HG02678 (cell line): ENCODE data around the gene NEUROG3.
"Not testable (repeated sequence)": the region's sequence is repeated elsewhere in the genome, so short reads cannot be mapped to it uniquely, and the experiment has no call there.

Experiments used
- ATAC-seq: cut with Tn5 transposase; IDR thresholded peaks from one replicate; pipeline ENCODE4 v1.9.1; 2021; ENCODE audit warnings: mild to moderate bottlenecking, moderate library complexity; ENCODE audit not compliant: unreplicated experiment

The NEUROG3 gene

DNA sequence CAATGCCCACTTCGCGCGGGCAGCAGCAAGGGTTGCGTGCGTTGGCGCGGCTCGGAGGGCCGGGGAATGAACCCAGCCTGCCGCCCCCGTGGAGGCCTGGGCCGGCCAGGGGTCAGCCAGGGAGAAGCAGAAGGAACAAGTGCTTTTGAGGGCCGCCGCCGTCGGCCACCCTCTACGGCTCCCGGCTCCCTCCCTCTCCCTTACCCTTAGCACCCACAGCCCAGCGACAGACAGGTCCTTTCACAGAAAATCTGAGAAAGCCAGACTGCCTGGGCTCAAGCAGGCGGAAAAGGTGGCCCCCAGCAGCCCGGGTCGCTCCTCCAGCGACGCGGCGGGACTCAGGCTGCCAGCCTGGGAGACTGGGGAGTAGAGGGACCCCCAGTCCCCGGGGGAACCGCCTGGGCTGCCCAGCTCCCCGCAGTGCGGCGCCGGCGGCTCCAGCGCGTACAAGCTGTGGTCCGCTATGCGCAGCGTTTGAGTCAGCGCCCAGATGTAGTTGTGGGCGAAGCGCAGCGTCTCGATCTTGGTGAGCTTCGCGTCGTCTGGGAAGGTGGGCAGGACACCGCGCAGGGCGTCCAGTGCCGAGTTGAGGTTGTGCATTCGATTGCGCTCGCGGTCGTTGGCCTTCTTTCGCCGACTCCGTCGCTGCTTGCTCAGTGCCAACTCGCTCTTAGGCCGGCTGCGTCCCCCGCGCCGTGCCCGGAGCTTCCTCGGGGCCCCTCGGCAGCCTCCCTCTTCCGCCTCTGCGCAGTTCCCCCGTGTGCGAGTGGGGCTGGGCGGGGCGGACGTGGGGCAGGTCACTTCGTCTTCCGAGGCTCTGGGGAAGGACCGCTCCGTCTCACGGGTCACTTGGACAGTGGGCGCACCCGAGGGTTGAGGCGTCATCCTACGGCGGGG is 815 bp downstream of the NEUROG3 start:
- no peak for ATAC-seq

DNA sequence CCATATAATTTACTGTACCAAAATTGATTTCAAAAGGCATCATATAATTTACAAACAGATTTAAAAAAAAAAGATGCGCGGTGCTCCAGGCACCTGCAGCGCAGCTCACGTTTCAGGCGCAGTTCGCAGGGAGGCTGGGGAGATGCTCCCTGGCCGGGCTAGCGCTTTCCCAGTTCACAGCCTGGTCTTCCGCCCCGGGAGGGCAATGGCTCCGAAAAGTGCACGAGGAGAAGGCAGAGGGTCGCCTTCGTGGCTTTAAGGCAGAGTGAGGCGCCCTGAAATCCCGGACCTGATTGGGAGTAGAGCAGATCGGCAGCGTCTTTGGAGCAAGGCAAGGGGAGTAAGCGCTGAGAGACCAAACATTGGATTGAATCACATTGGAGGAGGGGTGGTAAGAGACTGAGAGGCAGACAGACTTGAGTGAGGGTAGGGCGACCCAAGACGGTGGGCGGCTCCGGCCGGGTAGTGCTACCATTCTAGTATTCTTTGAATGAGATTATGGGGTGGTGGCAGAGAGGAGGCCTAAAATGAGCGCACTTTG is 1.5 kb downstream of the NEUROG3 start:
- ATAC-seq, result no peak

DNA sequence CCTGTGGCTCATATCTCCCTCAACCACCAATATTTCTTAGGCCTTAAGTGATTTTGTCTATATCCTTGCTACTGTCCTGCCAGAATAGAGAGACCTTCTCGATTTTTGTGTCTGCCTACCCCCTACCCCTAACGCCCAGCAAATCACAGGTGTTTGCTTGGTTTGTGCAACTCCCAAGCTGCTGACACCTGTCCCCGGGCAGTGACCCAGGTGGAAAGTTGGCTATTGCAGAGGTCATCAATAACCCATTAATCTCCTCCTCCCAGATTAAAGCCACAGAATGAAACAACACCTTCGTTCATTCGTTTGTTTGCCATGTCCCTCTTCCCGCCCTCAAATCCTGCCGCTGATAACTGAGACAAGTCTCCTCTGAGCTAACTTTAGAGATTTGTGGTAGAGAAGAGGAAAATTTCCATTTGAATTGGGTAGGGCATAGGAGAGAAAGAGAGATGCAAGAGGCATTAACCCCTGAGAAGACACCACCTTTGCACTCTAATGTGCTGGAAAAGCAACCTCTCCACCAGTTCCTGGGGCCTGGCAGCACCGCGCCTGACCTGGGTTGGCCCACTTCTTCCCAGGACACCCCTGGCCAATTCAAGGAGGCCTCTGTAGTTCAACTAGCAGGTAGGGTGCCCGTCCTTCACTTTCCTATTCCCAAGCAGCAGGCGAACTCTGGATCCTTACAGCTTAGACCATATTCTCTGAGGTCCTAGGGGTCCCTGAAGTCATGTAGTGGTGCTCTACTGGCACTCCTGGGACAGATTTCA is 3.0 kb downstream of the NEUROG3 start:
- no peak for ATAC-seq

DNA sequence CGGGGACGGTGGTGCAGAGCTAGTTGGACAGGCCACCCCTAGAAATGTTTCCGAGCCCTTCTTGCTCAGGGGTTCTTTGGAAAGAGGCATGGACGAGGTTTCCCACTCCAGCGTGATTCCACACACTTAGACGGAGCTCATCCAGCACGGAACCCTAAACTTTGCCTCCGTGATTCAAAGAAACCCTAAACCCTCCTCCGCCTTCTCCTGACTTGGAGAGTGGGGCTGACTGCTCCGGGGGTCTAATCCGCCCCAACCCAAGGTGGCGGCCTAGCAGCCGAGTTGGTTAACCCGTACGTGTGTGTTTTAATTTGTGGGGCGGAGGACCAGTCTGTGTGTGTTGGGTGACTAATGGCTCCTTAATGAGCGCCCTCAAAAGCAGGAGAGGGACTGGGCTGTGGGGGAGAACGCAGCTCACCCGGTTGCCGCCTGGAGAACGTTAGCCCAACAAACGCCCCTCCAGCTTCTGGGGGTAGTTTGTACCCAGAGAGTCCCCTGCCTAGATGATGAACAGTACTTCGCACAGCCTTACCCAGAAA is 3.8 kb downstream of the NEUROG3 start:
- ATAC-seq, result no peak

DNA sequence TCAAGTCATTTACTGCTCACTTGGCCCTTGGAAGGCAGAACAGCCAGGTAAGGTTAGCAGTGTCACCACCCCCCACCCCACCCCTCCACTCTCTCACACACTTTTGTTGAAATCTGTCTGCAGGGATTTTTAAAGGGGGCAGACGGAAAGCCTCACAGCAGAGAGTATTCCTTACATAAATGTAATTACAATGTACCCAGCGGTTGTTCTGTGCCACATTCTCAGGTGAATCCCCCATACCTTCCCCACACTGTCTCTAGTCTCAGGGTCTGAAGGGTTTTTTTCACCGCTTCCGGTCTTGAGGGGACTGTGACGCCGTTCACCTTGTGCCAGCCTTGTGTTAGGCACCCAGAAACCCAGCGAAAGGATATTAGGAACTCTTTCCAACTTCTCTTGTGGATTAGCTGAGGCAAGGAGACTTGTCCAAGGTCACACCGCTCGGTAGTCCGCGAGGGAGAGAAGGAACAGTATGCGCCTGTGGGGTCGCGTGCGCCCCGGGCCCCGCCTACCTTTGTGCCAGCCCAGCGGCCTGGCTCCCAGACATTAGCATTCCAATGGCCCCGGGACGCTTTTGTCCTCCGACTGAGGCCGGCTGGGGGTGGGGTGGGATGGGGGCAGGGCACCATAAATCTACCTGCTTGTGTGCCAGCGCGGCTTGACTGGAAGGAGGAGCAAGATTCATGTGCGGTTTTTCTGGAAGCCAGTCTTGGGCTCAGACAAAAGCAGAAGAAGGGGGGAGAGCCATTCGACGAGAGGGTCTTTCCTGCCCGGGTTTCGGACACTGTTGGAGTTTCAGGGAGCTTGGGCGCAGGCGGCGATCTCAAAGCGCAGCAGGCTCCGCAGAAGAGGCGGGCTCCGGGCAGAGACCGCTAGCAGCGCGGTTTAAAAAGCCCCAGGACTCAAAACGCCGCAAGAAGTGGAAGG is 4.5 kb downstream of the NEUROG3 start:
- no peak for ATAC-seq

DNA sequence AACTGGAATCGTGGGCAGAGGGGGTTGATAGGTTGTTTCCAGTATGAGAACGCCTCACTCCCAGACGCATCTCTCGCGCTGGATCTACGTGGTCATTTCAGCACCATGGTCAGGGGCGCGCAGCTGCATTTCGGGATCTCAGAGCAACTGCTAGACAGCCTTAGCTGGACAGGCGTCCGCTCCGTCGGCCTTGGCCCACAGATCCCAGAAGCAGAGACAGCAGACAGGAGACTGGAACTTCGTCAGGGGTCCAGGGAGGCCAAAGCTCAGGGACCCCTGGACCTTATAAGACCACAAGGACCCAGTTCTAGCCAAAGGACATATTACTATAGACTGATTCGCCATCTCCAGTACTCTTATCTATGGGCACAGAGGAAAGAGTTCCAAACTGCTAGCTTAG is 5.3 kb downstream of the NEUROG3 start:
- ATAC-seq, result no peak

DNA sequence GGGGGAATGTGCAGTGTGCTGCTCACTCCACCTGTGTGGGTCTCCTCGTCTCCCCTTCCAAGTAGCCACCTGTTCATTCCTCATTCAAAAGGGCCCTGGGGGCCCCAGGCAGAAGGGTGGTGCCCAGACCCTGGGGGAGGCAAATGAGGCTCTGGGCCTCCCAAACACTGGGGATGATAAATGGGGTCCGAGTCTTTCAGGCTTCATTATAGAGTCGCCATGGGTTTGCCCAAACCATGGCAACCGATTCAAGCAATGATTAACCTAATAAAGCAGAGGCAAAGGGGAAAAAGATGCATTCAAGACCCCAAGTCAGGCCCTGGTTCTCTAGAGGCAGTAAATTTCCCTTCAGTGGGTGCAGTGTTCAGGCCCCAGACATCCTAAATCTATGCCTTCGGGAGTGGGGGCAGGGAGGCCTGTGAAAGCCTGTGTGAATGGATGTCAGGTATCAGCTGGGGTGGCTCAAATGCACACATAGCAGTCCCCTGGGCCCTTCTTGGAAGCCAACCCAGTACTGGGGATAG is 10.4 kb downstream of the NEUROG3 start:
- no peak for ATAC-seq

DNA sequence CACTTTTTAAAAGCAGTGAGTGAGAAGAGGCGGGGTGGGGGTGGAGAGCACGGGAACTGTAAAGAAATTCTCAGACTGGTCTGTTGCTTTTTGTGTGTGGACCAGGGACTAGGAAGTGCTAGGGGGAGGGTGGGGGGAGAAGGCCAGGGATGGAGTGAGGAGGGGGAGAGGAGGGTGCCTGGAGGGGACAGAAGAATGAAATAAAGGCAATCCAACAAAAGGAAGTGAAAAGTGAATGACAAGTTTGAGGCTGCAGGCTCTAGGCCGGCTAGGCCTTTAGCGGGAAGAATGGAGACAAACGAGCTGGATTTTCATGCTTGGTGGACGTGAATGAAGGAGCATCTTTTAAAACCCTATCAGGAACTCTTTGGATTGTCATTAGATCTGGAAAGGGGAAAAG is 13.7 kb downstream of the NEUROG3 start:
- no peak for ATAC-seq

DNA sequence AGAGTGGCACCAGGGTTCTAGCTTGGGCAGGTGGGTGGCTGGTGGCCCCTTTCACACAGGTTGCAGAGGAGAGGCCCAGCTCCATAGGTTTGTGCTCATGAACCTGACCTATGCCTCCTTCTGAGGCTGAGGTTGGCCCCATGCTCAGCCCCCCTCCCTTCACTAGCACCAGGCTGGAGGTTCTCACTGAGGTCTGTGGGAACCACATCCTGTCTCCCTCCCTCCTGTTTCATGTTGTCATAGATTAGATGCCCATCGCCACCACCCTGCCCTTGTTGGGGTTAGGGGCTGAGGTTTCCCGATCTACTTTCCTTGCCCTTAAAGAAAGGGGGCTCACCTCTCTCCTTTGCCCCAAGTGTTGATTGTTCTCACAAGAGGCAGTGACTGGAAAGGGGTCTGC is 14.7 kb downstream of the NEUROG3 start:
- ATAC-seq, result no peak

DNA sequence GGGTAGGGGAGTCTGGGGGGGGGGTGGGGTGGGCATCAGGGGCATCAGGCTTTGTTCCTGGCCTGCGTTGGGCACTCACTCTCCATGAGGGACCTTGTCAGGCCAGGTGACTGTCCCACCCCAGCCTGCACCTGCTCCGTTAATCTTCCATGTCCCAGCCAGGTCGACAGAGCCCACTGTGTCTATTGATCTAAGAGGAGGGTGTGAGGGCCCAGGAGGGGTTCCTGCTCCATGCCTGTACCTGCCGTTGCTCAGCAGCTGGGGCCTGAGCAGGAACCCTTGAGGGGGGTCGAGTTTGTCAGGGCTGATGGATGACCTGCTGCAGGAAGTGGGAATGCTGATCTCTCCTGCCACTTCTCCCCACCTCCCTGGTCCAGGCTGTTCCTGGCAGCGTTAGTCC is 18.6 kb downstream of the NEUROG3 start:
- no peak for ATAC-seq

DNA sequence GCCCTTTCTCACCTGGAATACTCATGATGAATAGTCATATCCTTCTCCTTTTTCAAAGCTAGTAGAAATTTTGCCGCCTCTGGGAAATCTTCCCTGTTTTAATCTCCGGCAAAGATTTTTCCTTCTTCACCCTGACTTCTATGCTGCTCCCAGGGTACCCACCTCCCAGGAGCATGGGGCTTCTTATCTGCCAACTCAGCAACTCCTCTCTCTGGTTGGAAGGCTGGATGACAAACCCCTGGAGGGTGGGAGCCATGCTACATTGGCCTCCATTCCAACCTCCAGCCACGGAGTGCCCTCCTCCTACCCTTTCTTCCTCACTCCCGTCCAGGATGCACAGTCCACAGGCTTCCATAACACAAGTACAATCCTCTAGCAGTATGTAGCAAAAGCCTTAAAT is 19.9 kb downstream of the NEUROG3 start:
- no peak for ATAC-seq

DNA sequence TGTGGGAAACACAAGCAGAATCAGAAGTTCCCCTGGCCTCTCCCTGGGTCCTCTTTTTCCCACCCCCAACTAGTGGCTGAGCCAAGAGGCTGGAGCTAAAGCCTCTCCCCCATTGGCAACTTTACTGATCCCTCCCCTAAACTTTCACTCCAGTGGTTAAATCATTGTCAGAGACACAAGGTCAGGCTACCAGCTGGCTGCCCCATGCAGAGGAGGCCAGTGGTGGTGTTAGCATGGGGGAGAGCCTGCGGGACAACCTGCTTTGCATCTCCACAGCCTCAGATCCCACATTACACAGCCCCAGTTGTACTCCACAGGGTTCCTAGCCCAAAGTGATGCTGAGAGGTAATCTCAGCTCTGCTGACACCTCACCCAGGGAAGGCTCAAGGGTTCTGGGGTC is 21.0 kb downstream of the NEUROG3 start:
- no peak for ATAC-seq

DNA sequence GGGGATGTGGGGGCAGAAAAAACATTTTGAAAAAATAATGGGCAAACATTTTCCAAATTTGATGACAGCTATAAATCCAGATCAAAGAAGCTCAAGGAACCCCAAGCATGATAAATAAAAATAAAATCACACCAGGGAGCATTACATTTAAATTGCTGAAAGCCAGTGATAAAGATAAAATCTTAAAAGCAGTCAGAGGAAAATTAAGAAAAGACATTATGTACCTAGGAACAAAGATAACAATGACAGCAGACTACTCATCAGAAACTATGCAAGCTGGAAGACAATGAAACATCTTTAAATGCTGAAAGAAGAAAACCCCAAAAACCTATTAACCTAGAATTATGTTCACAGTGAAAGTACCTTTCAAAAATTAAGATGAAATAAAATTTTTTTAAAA is 23.3 kb downstream of the NEUROG3 start:
- ATAC-seq, result no peak

DNA sequence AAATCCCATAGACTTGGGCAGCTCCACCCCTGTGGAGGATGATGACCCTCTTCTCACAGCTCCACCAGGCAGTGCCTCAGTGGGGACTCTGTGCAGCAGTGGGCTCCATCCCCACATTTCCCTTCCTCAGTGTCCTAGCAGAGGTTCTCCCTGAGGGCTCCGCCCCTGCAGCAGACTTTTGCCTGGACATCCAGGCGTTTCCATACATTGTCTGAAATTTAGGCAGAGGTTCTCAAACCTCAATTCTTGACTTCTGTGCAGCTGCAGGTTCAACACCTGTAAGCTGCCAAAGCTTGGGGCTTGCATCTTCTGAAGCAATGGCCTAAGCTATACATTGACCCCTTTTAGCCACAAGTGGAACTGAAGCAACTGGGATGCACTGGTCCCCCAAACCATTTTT is 31.8 kb downstream of the NEUROG3 start:
- no peak for ATAC-seq

DNA sequence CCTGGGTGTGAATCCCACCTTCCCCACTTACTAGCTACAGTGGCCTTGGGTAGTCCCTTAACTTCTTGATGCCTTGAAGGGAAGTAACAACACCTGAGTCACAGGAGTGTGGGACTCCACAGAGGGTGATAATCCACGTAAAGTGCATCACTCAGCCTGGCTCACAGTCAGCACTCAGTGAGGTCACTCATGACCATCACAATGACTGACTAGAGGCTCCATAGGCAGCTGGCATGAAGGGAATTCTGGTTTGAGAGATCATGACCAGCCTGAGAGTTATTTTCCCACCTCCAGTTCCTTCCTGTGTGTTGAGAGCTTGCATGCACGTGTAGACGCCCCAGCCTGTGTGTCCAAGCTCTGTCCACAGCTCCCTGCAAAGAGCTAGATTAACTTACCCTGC is 34.8 kb downstream of the NEUROG3 start:
- ATAC-seq, result no peak

DNA sequence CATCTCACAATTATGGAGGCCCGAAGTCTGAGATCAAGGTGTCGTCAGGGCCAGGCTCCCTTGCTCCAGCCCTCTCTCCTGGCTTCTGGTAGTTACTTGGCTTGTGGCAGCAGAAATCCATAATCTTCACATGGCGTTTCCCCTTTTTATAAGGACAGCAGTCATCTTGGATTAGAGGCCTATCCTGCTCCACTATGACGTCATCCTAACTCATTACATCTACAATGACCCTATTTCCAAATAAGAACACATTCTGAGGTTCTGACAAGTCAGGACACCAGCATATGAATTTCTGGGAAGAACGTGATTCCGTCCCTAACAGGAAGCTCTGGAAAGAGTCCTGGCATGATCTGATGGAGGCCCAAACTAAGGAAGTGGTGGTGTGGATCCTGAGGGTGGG is 35.8 kb downstream of the NEUROG3 start:
- no peak for ATAC-seq

DNA sequence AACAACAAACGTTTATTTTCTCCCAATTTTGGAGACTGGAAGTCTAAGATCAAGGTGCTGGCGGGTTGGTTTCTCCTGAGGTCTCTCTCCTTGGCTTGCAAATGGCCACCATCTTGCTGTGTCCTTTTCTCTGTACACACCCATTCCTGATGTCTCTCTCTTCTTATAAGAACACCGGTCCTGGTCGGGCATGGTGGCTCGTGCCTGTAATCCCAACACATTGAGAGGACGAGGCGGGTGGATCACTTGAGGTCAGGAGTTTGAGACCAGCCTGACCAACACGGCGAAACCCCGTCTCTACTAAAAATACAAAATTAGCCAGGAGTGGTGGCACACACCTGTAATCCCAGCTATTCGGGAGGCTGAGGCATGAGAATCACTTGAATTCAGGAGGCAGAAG is 36.7 kb downstream of the NEUROG3 start:
- ATAC-seq, result not testable (repeated sequence)

DNA sequence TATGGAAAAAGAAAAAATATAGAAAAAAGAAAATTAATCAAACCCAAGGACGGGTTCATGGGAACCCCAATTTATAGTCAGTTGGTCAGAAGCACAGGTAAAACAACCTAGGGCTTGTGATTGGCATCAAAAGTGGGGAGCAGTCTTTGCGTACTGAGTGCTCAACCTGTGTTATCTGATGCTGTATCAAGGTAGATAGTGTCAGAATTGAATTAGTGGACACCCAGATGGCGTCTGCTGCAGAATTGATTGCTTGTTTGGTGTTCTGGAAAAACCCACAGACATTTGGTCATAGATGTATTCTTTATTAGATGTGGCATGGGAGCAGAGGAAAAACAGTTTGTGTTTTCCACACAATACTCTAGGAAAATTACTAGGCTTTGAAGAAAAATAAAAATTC is 39.6 kb downstream of the NEUROG3 start:
- ATAC-seq, result no peak

DNA sequence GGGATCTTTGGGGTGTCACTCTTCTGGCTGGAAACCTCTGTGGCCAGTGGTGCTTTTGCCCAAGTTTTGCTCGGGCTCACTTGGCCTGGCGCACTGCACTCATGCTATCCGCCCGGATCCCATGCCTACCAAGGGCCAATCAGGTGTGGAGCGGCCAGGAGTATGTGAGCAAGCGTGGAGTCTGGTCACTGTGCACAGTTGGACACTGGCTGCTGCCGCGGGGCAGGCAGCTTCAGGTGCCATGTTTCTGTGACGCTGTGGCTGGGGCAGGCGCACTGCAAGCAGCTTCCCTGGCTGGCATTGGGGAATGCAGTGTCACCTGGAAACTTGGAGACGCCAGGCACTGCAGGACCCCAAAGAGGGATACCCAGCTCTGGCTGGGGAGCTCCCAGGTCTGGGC is 45.3 kb downstream of the NEUROG3 start:
- ATAC-seq, result no peak
